HG02642 (cell line): ENCODE data around the gene CNTN1.

Source experiments
- ATAC-seq: cut with Tn5 transposase; IDR thresholded peaks from one replicate; pipeline ENCODE4 v1.9.1; 2021; ENCODE audit warnings: mild to moderate bottlenecking; ENCODE audit not compliant: unreplicated experiment, poor library complexity

CNTN1 gene

DNA sequence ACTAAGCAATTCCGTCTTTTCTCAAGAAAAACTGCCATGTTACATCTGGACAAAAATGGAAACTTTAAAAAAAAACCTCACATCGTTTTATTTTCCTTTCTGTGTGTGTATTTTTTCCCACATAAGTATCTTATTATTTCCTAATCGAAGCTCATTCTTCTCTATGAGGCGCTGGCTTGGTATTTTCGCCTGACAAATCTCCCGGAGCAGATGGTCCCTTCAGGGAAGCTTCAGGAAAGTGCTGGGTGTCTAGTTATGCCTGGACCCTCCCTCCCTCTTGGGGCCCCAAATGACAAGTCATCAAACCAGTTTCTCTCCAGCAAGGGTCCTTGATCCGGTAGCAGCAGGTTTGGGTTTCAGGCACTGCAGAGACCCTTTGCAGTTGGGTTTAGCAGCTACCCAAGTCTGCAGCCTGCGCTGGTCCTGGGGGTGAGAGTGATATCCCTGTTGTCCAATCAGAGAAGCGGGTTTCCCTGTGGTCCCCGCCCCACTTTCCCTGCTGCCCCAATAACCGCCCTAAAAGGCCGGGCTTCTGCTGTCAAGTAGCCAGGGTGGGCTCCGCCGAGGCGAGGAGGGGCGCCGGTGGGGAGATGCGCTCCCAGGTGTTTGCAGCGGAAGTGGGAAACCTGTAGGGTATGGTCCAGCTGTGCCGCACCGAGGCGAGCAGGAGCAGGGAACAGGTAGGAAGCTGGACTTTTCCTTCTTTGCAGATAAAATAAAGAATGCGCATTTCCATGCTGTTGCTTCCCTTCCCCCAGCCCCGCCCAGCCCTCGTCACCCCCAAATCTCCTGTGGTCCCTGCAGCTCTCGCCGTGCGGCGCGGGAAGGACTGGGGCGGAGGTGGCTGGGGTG, at the start of gene CNTN1:
Gene CNTN1, plus strand, starts transcription at position 527 of the 852 bp plus-strand sequence.
- peak; percentile 89 for ATAC-seq

DNA sequence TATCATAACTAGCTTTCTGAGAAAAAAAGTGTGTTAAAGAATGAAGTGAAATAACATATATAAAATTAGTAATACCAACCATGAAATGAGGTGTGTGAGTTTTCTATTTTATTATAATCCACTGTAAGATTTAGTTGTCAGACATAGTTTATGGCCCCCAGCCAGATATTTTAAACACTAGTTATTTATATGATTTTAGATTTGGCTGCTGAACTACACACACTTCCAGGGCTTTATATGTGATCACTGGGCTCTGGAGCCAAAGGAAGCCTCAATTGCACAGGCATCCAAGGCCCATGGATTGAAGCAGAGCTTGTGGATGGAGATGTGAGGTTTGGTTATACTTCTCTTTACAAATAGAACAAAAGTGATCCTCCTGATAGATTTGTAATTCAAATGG, 48.7 kb upstream of the CNTN1 start:
- ATAC-seq, result no peak

DNA sequence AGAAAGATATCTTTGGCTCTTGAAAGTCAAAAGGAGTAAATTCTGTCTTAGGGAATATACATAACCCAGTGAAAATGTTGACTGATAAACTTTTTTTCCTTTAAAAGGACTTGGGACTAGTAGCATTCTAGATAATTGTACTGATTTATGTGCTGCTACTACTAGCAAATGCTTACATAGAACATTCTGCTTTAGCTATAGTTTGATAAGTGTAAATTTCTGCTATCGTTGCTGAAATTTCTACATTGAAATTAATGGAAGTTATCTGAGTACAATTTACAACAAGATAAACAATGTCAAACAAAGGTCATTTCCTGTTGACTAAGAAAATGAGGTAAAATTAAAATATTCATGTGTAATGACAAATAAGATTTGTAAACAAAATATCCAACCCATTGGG, 48.3 kb upstream of the CNTN1 start:
- no peak for ATAC-seq

DNA sequence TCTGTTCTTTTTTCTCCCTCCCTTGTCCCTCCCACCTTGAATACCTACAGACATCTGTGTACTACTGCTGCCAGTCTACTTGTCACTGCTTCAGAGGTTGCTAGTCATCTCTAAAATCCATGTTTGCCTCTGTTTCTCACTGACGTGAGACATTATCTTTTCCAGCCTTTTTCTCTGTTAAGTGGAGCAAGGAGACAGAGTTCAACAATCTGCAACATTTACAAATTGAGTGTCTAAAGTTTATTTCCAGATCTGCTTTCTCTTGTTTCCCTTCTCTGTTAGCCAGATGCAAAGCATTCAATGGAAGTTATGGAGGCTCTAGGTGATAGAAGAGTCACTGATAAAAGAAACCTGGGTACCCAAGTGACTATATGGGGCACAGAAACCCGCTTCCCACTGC, 47.5 kb upstream of the CNTN1 start:
- no peak for ATAC-seq

DNA sequence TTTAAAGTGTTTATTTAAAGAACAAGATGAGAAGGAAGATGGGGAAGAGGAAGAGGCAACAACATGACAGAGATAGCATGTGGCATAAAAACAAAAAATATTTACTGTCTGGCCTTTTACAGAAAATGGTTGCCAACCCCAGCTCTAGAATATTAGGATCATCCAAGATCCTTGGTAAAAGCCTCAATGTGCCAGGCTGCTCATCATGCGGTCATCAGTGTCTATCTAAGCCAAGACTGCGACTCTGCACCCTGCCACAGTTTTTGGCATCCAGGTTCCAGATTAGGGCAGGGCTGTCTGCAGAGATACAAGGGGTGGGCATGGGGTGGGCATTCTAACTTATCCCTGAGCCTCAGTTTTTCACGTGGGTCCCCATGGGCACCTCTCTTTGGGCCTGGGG, 46.9 kb upstream of the CNTN1 start:
- ATAC-seq, result no peak

DNA sequence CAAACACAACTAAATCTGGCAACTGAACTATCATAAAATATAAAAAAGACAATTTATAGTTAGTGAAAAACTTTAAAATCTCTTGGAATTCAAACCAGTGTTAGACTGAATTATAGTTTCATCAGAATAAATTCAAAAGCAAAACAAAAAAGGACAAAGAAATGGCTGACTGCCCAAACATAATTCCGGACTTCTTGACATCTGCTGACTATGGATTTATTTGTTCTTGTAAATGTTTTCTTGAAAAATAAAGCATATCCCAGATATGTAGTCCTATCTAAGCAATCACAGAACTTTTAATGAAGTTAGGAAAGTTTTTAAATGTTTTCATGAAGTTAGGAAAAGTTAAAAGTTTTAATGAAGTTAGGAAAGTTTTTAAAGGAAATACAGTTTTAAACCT, 45.8 kb upstream of the CNTN1 start:
- ATAC-seq, result no peak

DNA sequence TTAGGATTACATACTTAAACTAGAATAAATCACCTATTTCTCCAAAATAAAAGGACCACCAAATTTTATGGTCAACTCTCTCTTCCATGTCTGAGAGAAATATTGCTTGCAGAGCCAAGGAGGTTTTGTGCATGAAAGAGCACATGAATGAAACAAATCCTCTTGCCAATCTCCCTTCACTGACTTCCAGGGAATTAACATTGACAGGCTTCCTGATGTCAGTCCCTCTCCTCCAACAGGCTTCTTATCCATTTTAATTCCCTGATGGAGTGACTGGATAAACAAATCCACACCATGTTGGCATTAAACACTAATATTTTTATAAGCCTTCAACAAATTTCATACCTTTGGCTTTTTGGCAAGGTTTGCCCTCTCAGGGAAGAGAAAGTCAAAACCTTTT, 45.3 kb upstream of the CNTN1 start:
- ATAC-seq, result no peak

DNA sequence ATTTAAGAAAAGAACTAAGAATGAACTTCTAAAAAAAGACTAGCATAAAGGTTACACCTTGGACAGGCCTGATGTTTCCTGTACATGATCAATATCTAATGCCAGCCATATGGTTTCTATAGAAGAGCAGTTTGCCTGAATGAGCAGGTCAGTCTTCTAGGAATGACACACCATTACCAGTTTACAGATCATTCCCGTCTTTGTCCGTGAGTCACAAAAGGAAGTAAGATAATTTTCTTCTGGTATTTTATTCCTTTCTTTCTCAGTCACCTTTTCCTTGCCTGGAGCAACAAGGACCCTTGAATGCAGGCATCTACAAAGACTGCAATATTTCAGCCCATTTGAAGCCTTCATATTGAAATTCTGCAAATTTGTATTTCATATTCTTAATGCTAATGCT, 44.6 kb upstream of the CNTN1 start:
- ATAC-seq, result no peak

DNA sequence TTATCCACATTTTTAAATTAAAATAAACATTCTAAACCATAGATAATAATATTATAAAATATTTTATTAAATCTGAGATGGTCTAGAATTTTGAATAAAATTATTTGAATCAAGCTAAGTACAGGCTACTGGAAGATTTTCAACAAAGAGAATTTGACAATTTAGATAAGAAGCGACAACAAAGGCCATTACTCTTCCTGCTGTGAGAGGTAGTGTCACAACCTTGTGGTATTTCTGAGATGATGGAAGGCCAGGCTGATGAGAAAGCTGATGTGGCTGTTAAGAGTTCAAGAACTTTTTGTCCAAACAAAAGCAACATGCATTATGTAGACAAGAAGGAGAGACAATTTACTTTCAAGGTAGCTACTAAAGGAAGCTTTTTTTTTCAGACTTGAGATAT, 43.7 kb upstream of the CNTN1 start:
- ATAC-seq, result no peak

DNA sequence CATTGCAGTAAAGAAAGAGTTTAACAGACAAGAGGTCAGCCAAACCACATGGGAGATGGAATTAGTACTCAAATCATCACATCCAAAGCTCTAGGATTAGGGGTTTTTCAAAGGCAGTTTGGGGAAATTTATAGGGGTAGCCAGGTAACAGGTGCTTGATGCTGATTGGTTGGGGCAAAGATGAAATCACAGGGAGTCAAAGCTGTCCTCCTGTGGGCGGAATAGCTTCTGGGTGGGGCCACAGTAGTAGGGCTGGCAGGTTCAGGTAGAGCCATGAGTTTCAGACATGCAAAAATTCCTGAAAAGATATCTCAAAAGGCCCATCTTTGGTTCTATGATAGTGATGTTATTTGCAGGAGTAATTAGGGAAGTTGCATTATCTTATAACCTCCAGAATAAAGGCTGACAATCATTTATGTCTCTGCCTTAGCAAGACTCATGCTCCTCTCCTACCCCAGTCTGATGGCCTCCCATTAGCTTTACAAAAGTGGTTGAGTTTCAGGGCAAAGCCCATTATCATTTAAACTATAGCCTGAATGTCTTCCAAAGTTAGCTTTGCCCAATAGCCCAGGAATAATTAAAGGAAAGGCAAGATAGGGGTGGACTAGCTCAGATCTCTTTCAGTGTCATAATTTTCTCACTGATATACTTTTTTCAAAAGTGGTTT, 42.1 kb upstream of the CNTN1 start:
- no peak for ATAC-seq

DNA sequence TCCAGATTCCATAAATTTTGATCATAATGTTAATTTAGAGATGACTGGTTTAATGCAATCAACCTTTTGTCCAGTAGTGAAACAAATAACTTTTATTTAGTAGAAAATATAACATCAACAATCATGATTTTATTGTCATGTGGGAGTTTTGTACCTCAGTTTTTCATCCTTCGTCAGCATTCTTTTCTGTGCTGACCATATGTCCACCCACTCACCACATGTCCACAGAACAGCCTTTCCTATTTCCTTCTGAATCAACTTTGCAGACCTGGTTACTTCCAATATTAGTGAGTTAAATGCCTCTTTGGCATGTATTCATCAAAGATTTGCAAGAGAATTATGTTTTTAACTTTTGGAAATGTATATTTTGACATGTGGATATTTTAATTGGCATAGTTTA, 36.8 kb upstream of the CNTN1 start:
- no peak for ATAC-seq

DNA sequence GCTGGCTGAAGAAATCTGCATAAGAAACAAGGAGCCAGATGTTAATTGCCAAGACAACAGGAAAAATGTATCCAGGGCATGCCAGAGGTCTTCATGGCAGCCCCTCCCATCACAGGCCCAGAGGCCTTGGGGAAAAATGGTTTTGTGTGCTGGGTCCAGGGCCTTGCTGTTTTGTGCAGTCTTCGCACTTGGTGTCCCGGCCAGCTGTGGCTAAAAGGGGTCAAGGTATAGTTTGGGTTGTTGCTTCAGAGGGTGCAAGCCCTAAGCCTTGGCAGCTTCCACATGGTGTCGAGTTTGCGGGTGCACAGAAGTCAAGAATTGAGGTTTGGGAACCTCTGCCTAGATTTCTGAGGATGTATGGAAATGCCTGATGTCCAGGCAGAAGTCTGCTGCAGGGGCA, 29.9 kb upstream of the CNTN1 start:
- ATAC-seq, result no peak

DNA sequence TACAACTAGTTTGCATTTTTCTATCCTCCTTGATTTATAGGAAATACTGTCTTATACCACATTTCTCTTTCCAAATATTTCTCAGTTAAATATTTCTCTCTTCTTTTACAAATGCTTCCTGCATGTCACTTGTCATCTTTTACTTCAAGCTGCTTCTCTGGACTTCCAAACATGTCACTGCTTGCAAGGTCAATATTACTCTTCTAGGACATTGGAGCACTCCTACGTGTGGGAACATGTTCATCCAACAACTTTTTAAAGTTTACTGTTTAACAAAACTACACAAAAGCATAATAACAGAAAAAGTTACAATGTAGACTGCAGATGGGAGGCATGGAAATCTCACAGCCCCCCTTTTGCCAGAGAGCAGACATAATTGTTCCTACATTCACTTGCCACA, 28.5 kb upstream of the CNTN1 start:
- no peak for ATAC-seq

DNA sequence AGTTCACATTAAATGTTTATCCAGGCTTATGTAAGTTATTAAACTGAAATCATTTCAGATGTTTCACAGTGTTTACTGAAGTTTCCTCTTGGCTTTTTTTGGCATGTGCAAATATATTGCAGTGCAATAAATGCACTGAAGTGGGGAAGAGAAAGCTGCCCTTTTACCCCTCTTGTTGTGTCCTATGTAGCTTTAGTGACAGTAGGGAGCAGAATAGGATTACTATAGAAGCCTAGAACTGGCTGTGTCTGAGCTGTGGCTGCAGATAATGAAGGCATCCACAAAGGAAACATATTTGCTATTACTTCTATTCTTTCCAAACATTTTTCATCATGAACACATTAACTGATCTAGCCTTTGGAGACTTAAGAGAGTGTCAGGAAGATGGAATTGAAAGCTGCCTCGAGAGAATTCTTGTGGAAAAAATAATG, 24.1 kb upstream of the CNTN1 start:
- ATAC-seq, result no peak

DNA sequence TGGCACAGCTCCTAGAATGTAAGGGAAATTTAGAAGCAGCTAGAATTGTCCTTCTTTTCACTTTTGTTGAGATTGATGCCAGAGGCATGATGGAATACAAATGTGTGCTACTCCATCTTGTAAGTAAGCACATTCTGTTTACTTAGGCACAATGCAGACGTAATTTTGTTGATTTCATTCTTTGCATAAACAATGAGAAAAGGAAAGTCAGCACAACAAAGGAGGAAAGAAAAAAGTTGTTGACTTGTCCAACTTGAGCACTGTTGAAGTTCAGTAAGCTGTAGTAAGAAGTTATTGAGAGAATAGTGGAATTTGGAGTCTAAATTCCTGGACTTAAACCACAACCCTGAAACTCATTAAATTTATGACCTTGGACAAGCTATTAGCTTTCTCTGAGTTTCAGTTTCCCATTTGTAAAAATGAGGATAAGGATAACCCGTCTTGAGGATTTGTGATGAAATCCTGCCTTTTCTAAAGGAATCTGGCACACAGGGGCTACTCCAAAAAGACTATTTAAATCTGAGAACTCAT, 19.4 kb upstream of the CNTN1 start:
- no peak for ATAC-seq

DNA sequence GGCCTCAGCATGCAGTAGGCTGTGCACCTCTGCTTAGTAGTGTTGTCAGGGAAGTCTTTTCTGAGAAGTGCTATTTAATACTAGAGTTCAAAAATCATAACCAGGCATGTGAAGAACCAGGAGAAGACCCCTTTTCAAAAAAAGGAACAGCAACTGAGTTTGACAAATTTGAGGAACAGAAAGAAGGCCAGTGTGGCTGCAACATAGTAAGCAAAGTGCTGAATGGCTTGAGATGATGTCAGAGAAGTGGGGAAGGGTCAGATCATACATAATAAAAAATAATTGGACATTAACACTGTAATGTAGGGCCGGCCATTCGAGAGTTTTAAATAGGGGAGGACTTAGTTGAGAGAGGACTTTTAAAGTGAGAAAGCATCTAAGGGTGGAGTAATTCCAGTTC, 11.1 kb upstream of the CNTN1 start:
- ATAC-seq, result no peak

DNA sequence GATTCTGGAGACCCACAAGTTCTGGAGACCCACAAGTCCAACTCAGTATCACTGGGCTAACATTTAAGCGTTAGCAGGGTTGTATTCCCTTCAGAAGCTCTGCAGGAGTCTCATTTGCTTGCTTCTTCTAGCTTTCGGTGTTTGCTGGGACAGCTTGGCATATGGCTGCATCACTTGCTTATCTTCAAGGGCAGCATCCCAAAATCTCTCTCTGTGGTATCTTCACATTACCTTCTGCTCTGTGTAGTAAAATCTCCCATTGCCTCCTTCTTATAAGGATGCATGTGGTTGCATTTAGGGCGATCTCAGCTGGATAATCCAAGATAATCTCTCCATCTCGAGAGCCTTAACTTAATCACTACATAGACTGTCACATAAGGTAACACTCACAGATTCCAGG, 7.3 kb upstream of the CNTN1 start:
- no peak for ATAC-seq

DNA sequence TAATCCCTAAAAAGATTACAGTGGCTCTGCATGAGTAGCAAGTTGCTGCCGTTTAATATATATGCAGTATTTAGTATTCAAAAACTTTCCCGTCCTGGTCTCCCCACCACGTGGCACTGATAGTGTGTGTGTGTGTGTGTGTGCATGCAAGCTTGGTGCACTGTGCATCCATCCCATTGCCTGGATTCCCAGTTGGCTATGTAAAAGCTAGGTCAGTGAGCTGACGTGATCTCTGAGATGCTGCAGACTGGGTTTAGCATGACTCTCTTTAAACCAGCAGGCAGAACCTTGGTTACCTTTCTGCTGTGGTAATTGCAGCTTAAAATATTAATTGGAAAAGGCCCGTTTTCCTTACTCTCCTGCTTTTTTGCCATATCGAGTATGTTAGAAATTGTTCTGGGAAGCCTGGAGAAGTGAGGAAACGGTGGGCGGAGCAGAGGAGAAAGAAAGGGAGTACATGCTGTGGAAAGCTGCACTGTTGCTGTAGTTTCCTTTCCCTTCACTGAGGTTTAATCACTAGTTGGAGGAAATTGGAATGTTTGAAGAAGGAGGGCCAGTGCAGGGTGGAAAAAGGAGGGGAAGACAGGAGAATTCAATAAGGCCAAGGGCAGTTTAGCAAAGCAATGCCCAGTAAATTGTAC, 4.0 kb upstream of the CNTN1 start:
- ATAC-seq, result no peak

DNA sequence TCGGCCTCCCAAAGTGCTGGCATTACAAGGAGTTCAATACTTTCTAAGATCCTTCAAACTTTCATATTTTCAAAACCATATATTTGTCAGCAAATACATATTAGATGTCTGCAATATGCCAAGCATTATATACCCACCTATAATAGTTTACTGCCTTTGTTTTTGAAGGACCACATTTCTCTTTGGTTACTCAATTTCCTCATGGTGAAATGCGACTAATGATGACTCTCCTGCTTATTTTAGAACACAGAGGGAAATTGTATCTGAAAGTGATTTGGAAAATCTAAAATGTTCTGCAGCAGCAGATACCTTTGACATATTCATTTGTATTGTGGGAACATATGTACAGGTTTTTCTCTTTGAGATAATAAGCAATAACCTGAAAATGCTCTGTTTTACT, 2.7 kb upstream of the CNTN1 start:
- ATAC-seq, result no peak

DNA sequence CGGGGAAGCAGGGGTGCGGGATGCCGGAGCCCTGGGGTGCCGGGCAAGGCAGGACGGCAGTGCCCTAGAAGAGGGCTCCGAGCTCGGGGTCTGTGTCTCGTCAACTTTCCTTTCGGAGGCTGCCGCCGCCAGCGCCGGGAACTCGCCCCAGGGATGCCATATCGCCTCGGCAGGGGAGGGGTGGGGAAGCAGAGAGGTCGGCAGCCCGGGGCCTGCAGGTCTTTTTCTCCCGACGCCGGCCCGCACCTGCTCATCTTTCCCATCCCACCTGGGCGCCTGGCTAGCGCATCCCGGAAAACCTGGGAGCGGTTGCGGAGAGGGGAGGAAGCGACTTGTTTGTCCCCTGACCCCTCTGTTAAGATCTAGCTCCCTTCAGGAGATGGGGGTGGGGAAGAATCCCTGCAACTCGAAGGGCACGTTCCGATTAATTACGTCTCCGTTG, 547 bp downstream of the CNTN1 start:
- peak; percentile 26 for ATAC-seq

DNA sequence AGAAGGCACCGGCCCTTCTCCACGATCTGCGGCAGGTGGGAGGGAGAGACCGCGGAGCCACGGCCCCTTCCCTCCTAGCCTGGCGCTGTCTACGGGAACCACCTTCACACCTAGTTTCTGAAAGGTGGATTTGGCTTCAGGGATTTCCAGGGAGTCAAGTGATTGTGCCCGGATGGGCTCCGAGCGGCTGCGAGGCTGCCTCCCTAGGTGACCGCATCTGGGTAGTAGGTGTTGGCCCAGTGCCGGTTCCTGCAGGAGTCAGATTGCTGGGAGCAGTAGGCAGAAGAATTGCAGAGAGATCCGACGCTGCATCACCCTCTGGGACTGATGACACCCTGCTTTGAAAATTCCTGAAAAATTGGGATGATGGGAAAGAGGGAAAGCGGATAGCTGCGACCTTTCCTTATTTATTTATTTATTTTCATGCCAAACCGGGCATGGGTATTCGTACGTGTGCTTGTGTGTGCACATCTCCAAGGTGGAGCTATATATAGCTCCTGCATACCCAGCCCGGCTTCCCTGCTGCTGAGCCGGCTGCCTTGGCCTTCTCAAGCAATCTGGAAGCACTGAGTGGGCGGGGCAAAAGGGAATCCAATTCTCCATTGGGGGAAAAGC, 1.1 kb downstream of the CNTN1 start:
- peak; percentile 18 for ATAC-seq
